GM18867 (cell line): ENCODE data around the gene APOLD1.
"Not testable (repeated sequence)": the region's sequence is repeated elsewhere in the genome, so short reads cannot be mapped to it uniquely, and the experiment has no call there.

Experiments used
- ATAC-seq: cut with Tn5 transposase; IDR thresholded peaks from one replicate; pipeline ENCODE4 v1.9.1; 2021; ENCODE audit warnings: mild to moderate bottlenecking, moderate library complexity; ENCODE audit not compliant: unreplicated experiment

APOLD1 gene

DNA sequence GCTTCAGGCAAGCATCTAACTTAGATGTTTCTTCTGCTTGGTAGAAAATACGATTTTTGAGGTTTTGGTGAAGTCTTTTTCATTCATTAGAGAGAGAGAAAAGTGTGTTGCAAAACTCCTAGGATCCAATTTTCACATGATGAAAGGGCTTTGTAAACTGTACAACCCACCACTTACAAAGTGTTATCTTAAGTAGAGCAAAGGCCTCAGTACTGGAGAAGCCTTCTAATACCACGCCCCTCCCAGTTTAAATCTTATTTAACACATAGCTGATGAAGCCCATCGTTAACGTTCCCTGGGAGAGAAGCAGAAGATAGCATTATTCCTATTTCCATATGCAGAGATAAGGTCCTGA is 869 bp downstream of the APOLD1 start:
- peak; percentile 12 for ATAC-seq

DNA sequence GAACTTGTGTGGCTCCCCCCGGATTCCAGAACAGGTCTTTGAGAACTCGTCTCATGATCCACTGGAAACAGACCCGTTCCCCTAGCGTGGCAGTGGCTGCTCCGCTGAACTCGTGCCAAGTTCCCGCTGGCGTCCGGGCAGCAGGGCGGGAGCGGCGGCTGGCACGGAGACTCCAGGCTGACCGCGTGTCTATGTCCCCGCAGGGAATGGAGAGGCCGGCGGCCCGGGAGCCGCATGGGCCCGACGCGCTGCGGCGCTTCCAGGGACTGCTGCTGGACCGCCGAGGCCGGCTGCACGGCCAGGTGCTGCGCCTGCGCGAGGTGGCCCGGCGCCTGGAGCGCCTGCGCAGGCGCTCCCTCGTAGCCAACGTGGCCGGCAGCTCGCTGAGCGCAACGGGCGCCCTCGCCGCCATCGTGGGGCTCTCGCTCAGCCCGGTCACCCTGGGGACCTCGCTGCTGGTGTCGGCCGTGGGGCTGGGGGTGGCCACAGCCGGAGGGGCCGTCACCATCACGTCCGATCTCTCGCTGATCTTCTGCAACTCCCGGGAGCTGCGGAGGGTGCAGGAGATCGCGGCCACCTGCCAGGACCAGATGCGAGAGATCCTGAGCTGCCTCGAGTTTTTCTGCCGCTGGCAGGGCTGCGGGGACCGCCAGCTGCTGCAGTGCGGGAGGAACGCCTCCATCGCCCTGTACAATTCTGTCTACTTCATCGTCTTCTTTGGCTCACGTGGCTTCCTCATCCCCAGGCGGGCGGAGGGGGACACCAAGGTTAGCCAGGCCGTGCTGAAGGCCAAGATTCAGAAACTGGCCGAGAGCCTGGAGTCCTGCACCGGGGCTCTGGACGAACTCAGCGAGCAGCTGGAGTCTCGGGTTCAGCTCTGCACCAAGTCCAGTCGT is 1.5 kb downstream of the APOLD1 start:
- ATAC-seq, result peak; percentile 87

- no peak for ATAC-seq
Observed at GRCh38 chr12:12788131-12788530, 2.7 kb downstream of the APOLD1 start.

GRCh38 chr12:12788675-12789368 is 3.4 kb downstream of the APOLD1 start:
- ATAC-seq, result peak; percentile 63

DNA sequence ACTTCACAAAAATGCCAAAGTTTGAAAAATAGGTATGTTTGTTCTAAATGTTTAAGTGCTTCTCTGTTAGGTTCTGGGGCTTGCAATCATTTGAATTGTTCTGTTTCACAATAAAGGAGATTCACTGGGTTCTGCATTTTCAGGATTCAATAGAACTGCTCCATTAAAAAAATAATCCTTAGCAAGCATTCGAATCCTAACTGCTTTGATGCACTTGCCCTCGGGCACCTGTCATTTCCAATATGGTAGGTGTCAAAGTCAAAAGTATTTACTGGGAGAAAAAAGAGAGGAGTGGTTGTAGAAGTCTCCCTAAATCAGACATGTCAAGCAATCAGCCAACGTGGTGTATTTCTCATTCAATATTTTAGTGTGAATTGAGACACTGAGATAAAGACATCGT is 5.5 kb downstream of the APOLD1 start:
- ATAC-seq, result no peak

DNA sequence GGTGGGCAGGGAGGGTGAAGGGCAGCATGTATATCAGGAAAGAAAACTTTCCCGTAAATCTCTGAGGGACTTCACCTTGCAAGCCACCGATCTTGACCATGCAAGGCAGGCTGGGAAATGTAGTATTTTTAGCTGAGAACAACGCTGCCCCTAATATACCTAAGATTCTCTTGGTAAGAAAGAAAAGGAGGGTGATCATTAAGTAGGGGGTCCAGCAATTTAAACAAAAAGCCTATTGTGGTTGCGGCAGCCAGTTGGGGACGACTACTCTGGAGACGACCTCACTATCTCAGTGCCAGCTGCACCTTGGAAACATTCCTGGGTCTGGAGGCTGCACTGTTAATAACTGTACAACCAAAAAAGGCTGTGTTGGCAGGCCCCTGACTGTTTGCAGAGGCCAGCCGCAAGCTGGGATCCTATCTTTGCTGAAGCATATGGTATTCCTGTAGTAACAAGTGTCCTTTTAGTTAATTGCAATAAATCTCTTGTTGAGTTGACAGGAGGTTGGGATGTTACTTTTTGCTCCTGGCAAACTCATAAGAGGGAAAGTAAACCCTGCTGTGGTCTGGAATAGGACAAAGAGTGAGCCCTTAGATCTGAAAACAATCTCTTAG is 6.4 kb downstream of the APOLD1 start:
- no peak for ATAC-seq

DNA sequence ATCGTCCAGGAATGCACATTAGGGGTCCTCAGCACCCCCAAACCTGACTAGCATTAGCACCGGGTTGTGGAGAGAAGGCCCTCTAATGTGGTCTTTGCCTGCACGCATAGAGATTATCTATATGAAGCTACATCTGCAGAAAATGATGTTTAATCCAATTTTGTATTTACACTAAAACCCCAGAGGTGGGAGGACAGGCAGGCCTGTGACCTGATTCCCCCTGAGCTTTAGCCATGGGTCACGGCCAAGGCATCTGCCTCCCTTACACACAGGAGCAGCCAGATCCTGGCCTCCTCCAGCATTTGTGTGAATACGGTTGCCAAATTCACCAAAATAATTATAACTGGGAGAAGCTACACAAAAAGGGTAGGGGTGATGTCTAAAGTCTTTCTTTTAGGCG is 7.0 kb downstream of the APOLD1 start:
- no peak for ATAC-seq

GRCh38 chr12:12794686-12795085 is 9.2 kb downstream of the APOLD1 start:
- ATAC-seq, result no peak

GRCh38 chr12:12796171-12796570 is 10.7 kb downstream of the APOLD1 start:
- ATAC-seq, result no peak

- no peak for ATAC-seq
Observed at GRCh38 chr12:12796928-12797793, 11.7 kb downstream of the APOLD1 start.

- ATAC-seq, result no peak
Observed at GRCh38 chr12:12797794-12798152, 12.3 kb downstream of the APOLD1 start.

DNA sequence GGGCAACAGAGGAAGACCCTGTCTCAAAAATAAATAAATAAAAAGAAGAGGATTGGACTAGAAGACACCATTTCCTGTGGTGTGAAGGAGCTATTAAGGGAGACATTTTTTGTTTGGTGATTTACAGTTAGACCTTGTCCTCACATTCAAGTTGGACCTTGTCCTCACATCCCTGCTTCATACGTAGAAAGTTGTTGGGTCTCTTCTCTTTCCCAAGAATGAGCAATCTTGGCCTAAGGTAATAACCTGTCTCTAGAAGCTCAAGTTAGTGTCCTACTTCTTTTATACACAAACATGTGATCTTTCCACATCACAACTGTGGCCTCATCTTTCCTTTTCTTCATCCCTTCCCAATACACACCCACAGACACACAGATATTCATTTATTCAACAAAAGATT is 13.0 kb downstream of the APOLD1 start:
- ATAC-seq, result no peak

GRCh38 chr12:12799163-12799920 is 13.9 kb downstream of the APOLD1 start:
- ATAC-seq, result no peak

DNA sequence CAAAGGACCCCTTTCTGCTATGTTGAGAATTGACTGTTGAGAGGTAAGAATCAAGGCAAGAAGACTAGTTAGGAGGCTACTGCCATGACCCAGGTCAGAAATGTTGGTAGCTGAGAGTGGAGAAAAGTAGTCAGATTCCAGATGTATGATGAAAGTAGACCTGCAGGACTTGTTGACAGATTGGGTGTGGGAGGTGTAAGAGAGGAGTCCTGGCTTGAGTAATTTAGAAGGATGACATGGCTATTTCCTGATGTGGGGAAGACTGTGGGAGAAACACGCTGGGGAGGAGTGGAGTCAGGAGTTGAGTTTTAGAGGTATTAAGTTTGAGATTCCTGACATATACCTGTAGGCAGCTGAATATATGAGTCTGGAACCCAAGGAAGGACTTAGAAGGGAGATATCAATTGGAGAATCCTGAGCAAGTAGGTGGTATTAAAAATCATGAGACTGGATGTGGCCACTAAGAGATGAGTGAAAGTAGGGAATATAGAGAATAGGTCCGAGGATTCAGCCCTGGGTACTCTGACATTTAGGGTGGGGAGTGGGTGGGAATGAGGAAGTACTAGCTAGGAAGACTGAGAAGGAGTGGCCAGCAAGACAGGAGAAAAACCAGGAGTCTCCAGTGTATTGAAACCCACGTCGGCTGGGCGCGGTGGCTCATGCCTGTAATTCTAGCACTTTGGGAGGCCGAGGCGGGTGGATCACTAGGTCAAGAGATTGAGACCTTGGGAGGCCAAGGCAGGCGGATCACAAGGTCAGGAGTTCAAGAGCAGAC is 15.1 kb downstream of the APOLD1 start:
- ATAC-seq, result no peak

GRCh38 chr12:12801656-12802055 is 16.2 kb downstream of the APOLD1 start:
- ATAC-seq, result not testable (repeated sequence)

DNA sequence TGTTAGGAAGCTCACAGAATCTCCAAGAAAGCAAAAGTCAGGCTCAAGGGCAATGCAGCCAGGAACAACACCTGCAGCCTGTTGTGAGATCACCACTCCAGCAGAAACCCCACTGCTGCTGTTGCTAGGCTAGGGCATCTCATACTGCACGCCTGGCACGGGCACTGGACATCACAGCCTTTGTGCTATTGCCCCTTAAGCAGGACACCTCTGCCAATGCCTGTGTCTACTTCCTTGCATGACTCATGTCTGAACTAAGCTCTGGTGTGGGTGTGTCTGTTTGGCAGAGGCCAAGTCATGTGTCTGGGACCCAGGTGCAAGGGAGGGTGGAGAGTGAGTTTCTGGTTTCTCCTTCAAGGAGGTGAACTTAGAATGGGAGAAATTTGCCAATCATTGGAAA is 17.7 kb downstream of the APOLD1 start:
- peak; percentile 89 for ATAC-seq

DNA sequence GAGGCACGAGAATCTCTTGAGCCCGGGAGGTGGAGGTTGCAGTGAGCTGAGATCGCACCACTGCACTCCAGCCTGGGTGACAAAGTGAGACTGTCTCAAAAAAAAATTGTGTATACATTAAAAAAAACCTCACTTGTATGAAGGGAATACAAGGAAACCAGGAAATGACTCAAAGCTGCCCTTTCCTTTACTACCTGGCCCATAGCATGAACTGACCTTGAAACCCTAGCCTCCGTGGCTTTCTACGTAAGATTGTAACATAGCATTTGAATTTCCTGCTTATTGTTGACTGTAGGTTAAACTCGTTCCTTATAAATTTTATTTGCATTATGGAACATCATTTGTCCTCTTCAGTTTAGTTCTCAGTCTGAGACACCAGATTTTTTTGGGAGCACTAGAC is 18.6 kb downstream of the APOLD1 start:
- no peak for ATAC-seq

- no peak for ATAC-seq
Observed at GRCh38 chr12:12804432-12804886, 19.0 kb downstream of the APOLD1 start.

DNA sequence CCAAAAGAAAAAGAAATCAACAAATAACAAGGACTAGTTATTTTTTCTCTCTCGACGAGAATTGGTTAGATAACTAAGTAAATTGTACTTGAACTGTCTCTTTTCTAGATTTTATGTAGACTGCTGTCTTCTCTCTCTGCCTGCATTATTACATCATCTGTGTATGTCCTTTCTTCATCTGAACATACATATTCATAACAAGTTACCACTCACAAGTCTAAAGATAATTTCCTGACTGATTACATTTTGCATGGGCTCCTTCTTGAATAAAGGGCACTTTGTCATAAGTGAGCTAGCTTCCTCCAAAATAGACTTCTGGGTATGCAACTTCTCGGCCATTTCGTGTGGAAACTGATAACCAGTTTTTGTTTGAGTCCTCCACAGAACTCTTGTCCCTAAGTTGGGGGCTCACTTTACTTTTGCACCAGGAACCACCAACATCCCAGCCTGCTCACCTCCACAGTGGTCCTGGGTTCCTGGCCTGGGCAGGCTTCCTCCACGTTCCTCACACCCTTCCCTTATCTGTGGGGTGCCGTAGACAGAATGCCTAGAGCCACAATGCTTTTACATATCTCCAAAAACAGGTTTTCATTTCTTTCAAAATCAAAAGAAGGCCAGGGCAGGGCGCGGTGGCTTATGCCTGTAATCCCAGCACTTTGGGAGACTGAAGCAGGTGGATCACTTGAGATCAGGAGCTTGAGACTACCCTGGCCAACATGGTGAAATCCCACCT is 21.5 kb downstream of the APOLD1 start:
- ATAC-seq, result no peak
